GM19467 (cell line): Measurements from ENCODE around the gene ERCC8.

Experiments
- ATAC-seq: cut with Tn5 transposase; IDR thresholded peaks from one replicate; pipeline ENCODE4 v1.9.1; 2021; ENCODE audit warnings: mild to moderate bottlenecking, moderate library complexity; ENCODE audit not compliant: unreplicated experiment

Gene ERCC8

DNA sequence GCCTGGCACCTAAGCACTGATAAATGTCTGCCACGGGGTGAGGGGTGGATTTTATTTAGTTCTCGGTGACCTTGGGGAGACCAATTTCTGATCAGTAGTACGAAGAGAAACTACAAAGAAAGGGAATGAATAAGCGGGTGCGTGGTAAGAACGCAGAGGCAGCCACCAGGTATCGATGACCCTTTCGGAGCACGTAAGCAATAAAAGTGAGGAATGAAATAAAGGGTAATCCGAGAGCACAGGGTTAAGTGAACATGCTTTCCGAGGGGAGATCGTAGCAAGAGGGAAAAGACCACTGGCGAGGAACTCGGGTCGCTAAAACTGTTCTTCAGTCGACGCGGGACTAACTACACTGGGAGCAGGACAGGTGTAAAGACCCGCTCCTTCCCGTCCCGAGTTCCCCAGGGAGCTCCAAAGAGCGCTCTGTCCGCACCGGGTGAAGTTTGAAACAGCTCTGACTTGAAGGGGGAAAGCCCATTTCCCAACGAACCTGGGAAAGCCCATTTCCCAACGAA, 101.9 kb downstream of the ERCC8 start:
- no peak for ATAC-seq

DNA sequence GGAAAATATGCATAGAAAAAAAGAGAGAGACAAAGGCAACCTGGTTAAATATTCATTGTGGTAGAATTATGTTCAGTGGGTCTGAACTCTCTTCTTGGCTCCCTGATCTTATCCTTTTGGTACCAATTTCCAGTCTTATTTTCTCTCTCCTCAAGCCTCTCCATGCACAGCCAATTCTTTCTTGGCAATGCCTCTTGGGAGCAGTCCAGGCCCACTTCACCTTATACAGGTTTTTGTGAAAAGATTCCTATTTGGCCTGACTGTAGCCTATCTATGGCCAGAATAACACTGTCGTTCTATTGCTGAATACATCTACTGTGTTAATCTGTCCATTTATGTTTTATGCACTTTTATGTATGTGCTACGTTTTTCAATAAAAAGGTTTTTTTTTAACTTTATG, 103.5 kb downstream of the ERCC8 start:
- no peak for ATAC-seq

DNA sequence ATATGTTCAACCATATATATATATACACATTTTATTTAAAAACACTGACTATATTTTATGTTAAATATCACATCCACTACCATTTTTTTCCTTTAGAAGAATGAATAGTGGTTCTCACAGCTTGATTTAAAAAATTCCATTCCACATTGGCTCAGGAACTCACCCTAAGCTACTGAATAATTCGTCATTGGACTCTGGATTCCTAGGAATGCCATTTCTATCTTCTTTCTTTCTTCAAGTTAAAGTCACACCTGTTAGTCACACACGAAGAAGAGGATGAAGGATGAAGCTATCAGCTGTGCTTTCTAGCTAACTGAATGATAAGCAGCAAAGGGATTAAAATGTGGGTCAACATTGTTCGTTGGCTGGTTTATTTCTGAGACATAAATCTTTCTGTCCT, 108.7 kb downstream of the ERCC8 start:
- no peak for ATAC-seq

- no peak for ATAC-seq
Measured at GRCh38 chr5:60835554-60835953, 109.3 kb downstream of the ERCC8 start.

GRCh38 chr5:60833520-60833919, 111.3 kb downstream of the ERCC8 start:
- no peak for ATAC-seq

DNA sequence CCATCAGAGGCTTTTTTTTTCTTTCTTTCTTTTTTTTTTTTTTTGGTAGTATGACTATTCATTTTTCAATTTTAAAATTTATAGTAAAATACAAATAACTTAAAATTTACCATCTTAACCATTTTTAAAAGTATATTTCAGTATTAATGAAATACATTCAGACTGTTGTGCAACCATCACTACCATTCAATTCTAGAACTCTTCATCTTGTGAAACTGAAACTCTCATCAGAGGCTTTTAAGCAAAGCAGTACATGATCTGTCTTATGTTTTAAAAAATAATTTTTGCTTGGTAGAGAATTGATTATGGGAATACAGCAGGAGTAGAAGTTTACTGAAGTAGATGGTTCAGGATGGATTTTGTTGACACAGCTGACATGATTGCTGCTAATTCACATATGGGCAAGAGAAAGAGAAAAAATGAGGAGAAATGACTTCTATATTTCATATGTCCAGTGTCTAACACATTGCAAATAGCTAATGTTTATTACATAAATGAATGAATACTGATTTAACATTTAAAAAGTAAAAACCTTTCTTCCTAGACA, 114.2 kb downstream of the ERCC8 start:
- ATAC-seq: peak; percentile 56

- ATAC-seq: no peak
Measured at GRCh38 chr5:60829490-60830266, 115.2 kb downstream of the ERCC8 start.

- no peak for ATAC-seq
Measured at GRCh38 chr5:60827201-60827600, 117.7 kb downstream of the ERCC8 start.

GRCh38 chr5:60826653-60827052, 118.2 kb downstream of the ERCC8 start:
- ATAC-seq: peak; percentile 56
